Measurements from ENCODE around the gene PIAS1. TPM values are rescaled to one million over a fixed set of nuclear protein-coding genes. Genes with fewer than 3 reads are reported as not detected.

The PIAS1 gene
- total and polyA plus RNA-seq, 9 of the 15 experiments (the other 6 are each of a cell fraction or from before 2014, with no cell fraction given): 18.0 to 59.1 (median 28.5) TPM

DNA sequence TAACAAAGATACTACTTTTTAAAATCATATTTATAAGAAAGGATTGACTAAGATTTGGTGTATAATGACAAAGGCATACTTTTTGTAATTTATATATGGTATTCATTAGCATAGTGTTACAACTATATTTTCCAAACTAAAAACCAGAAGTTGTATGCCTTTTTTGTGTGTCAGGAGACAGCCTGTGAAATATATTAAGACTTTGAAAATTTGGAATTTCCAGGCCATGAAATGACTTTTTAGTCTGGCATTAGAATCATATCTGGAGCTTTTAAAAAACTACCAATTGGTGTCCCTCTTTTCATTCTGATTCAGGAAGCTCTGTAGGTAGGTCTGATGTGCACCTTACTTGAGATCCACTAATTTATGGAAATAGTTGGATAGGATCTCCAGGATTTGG is 109.1 kb downstream of the PIAS1 start:
- Histone ChIP-seq H3K27ac (ENCODE audit: extremely low read depth, low read depth, low read length) (no peak overlapping the region), H2AFZ (ENCODE audit: low read depth, low read length) (no peak overlapping the region), H3K9me1 (ENCODE audit: control insufficient read depth, insufficient read depth, low read length) (no peaks in the 10 kb centered on the region), H3K79me2 (ENCODE audit: control insufficient read depth, insufficient read depth, low read length) (no peaks in the 10 kb centered on the region), H3K9me3 (replicated peaks; ENCODE audit: control insufficient read depth, insufficient read depth, low read depth, low read length) (no peaks in the 10 kb centered on the region), H4K20me1 (replicated peaks; ENCODE audit: control insufficient read depth, insufficient read depth, low read length) (no peaks in the 10 kb centered on the region), H3K4me1 (replicated peaks in 1 of 2; ENCODE audit: control insufficient read depth in 2 of 2, insufficient read depth in 2 of 2, low read length in 2 of 2) (no peaks in the 10 kb centered on the region), H3K27me3 (ENCODE audit: control insufficient read depth in 2 of 2, insufficient read depth in 2 of 2, low read length in 2 of 2) (no peaks in the 10 kb centered on the region), H3K4me2 (ENCODE audit: insufficient read depth, low read length) (no peak overlapping the region), H3K36me3 (ENCODE audit: control insufficient read depth, insufficient read depth, low read length) (peaks cover 62% of the 10 kb centered on the region), H3K4me3 (no peak overlapping the region), H3K9ac (ENCODE audit: insufficient read depth in 1 of 2, low read depth in 2 of 2, low read length in 2 of 2) (no peak overlapping the region)
- no peak for DNase-seq (ENCODE audit: extremely low read depth in 1 of 4, low spot score in 3 of 4)
- FAIRE-seq: no peak
- TF ChIP-seq SOX6 (IDR thresholded peaks at IDR 0.05) (no peak), PML (IDR thresholded peaks at IDR 0.05; ENCODE audit: low read length) (no peak), ZNF232 (CRISPR knock-in tag; IDR thresholded peaks at IDR 0.05) (no peak), PKNOX1 (IDR thresholded peaks at IDR 0.05) (no peak), BRD4 (IDR thresholded peaks at IDR 0.05) (no peak), DNMT1 (IDR thresholded peaks at IDR 0.05) (no peak), CREBBP (IDR thresholded peaks at IDR 0.05; ENCODE audit: low read depth, low read length) (no peak), ZNF12 (CRISPR knock-in tag; IDR thresholded peaks at IDR 0.05) (no peak), EP300 (IDR thresholded peaks at IDR 0.05; ENCODE audit: low read length) (no peak)
- TF ChIP-seq, protein P1, sequence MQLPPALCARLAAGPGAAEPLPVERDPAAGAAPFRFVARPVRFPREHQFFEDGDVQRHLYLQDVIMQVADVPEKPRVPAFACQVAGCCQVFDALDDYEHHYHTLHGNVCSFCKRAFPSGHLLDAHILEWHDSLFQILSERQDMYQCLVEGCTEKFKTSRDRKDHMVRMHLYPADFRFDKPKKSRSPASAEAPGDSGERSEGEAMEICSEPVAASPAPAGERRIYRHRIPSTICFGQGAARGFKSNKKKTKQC (CRISPR knock-in tag; IDR thresholded peaks at IDR 0.05): no peak
- TF ChIP-seq, protein P2, sequence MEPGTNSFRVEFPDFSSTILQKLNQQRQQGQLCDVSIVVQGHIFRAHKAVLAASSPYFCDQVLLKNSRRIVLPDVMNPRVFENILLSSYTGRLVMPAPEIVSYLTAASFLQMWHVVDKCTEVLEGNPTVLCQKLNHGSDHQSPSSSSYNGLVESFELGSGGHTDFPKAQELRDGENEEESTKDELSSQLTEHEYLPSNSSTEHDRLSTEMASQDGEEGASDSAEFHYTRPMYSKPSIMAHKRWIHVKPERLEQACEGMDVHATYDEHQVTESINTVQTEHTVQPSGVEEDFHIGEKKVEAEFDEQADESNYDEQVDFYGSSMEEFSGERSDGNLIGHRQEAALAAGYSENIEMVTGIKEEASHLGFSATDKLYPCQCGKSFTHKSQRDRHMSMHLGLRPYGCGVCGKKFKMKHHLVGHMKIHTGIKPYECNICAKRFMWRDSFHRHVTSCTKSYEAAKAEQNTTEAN (CRISPR knock-in tag; IDR thresholded peaks at IDR 0.05): no peak
- CTCF ChIA-PET (ENCODE audit: low intra/inter-chr PET ratio): no interaction called here
- no TSS peak for BruUV-seq (replicated peaks)
- ATAC-seq: no peak
- in situ Hi-C loops (cut with MboI): loop anchor here (5.0 kb wide), 1 partner anchor 301 kb away; no protein-coding TSS in a partner anchor
- intact Hi-C loops (cut with micrococcal nuclease): no loop called here
- POLR2A ChIA-PET: interaction anchor here (0.6 to 1.1 kb wide), 2 partner anchors 11 to 17 kb away, joined by 3 to 4 read pairs; no protein-coding TSS in a partner anchor

Data from K562 (cell line).